ENCODE data around the gene SEL1L2.

GRCh38 chr20:13857304-13857703, 133.1 kb downstream of the SEL1L2 start:
- TF ChIP-seq POLR2A (IDR thresholded peaks at IDR 0.05; ENCODE audit: low read length) (no peak), GATA1 (IDR thresholded peaks at IDR 0.05; ENCODE audit: low read depth, low read length) (no peak)

All from erythroblast (primary cell).